A549 (cell line): Measurements from ENCODE around the gene TCF20. TPM values are rescaled to one million over a fixed set of nuclear protein-coding genes. Genes with fewer than 3 reads are reported as not detected.

ENCODE experiments used
- ATAC-seq, 2 experiments: fragments of 200-7000 bp in 1 of 2; fragments of >200 bp in 1 of 2; cut with Nextera tagmentation in 1 of 2; cut with Tn5 transposase in 1 of 2; 3 replicates each; pipeline versions ENCODE4 v1.8.0 to v1.9.1; 2018 to 2020; ENCODE audit warnings: mild to moderate bottlenecking in 1 of 2, moderate library complexity in 1 of 2
- CTCF ChIA-PET: fragments of 300-600 bp; sonication (Branson Sonifier 250); formaldehyde crosslinking; extraction: SDS; loops from one replicate; lab custom pipeline; 2021; ENCODE audit warnings: antibody characterized with exemption, inconsistent platforms; lab: Yijun Ruan, JAX
- POLR2A ChIA-PET: fragments of 350-600 bp; formaldehyde crosslinking; extraction: SDS; loops from one replicate; lab custom pipeline; 2021; ENCODE audit warnings: antibody characterized with exemption, inconsistent platforms; lab: Yijun Ruan, JAX
- DNase-seq, 2 experiments: peaks; one replicate each; pipeline versions ENCODE4 v3.0.0 to v3.0.0-alpha.2; 2011 to 2016; ENCODE audit warnings: low read depth in 1 of 2, low spot score in 1 of 2
- FAIRE-seq: peaks from 2 replicates; lab custom pipeline; 2011; peaks lifted over from hg19 to GRCh38; lab: Jason Lieb, UNC
- H3K27ac ChIP-seq, 2 experiments: fragments of >200 bp; sonication (Bioruptor Twin); formaldehyde crosslinking; 3 replicates each; pipeline ENCODE4 v1.5.1; 2016 to 2017
- H3K4me1 ChIP-seq: fragments of >200 bp; sonication (Bioruptor Twin); formaldehyde crosslinking; 3 replicates; pipeline ENCODE4 v1.6.1; 2016
- H3K4me2 ChIP-seq: fragments of >200 bp; sonication (Bioruptor Twin); formaldehyde crosslinking; 3 replicates; pipeline ENCODE4 v1.6.1; 2016
- H3K4me3 ChIP-seq: fragments of >200 bp; sonication (Bioruptor Twin); formaldehyde crosslinking; 3 replicates; pipeline ENCODE4 v1.5.1; 2016
- H3K9me3 ChIP-seq: fragments of >200 bp; sonication (Bioruptor Twin); formaldehyde crosslinking; 3 replicates; pipeline ENCODE4 v1.6.1; 2016
- CBX2 ChIP-seq: fragments of 200-600 bp; sonication (generic); IDR thresholded peaks from 2 replicates; pipeline ENCODE4 v1.6.1; 2016; ENCODE audit warnings: low read depth, mild to moderate bottlenecking, borderline replicate concordance
- CBX8 ChIP-seq: fragments of 200-600 bp; sonication (generic); IDR thresholded peaks from 2 replicates; pipeline ENCODE4 v1.6.1; 2016
- EHF ChIP-seq: fragments of 250-450 bp; sonication (Bioruptor Pico); IDR thresholded peaks from 2 replicates; pipeline ENCODE4 v1.5.0; 2020; ENCODE audit warnings: mild to moderate bottlenecking
- EP300 ChIP-seq, 2 experiments: fragments of >200 bp; sonication (Bioruptor Twin); formaldehyde crosslinking; IDR thresholded peaks; 2 replicates in 1 of 2; 3 replicates in 1 of 2; pipeline ENCODE4 v1.6.1; 2016 to 2017
- FOSB ChIP-seq: fragments of 250-450 bp; sonication (Bioruptor Pico); IDR thresholded peaks from 2 replicates; pipeline ENCODE4 v1.5.0; 2020; ENCODE audit warnings: mild to moderate bottlenecking, moderate library complexity
- HOXA7 ChIP-seq: fragments of 250-450 bp; sonication (Bioruptor Pico); IDR thresholded peaks from 2 replicates; pipeline ENCODE4 v1.5.0; 2020; ENCODE audit warnings: mild to moderate bottlenecking, moderate library complexity
- JUN ChIP-seq, 2 experiments: fragments of >200 bp; sonication (Bioruptor Twin); formaldehyde crosslinking; IDR thresholded peaks; 2 replicates in 1 of 2; 3 replicates in 1 of 2; pipeline ENCODE4 v1.6.1; 2016 to 2017
- KDM1A ChIP-seq: fragments of 200-600 bp; sonication (generic); IDR thresholded peaks from 2 replicates; pipeline ENCODE4 v1.6.1; 2016; ENCODE audit warnings: low read depth, mild to moderate bottlenecking
- KDM5A ChIP-seq: fragments of 200-600 bp; sonication (generic); IDR thresholded peaks from 2 replicates; pipeline ENCODE4 v1.6.1; 2016; ENCODE audit warnings: antibody characterized with exemption, mild to moderate bottlenecking
- MAFK ChIP-seq: fragments of 450-650 bp; IDR thresholded peaks from 2 replicates; pipeline ENCODE4 v1.6.1; 2014; ENCODE audit not compliant: partially characterized antibody
- MAZ ChIP-seq: fragments of 150-350 bp; IDR thresholded peaks from 2 replicates; pipeline ENCODE4 v1.6.1; 2014; ENCODE audit warnings: antibody characterized with exemption, low read depth, low read length, borderline replicate concordance
- MYC ChIP-seq: IDR thresholded peaks from 2 replicates; pipeline ENCODE4 v1.6.1; 2012; ENCODE audit warnings: mild to moderate bottlenecking, inconsistent platforms, low read length, improper control_type of control experiment, borderline replicate concordance
- PHF8 ChIP-seq: fragments of 200-600 bp; sonication (generic); IDR thresholded peaks from 2 replicates; pipeline ENCODE4 v1.6.1; 2016; ENCODE audit warnings: low read depth, mild to moderate bottlenecking, antibody characterized with exemption, moderate library complexity, borderline replicate concordance
- POLR2A ChIP-seq: IDR thresholded peaks from 2 replicates; pipeline ENCODE4 v1.6.1; 2012; ENCODE audit warnings: mild to moderate bottlenecking, low read length
- RFX5 ChIP-seq: fragments of 450-650 bp; IDR thresholded peaks from 2 replicates; pipeline ENCODE4 v1.7.1; 2014; ENCODE audit warnings: antibody characterized with exemption, mild to moderate bottlenecking, moderate library complexity
- SMC3 ChIP-seq: fragments of >200 bp; sonication (Bioruptor Twin); formaldehyde crosslinking; IDR thresholded peaks from 3 replicates; pipeline ENCODE4 v1.6.1; 2018; ENCODE audit warnings: inconsistent platforms
- ZC3H11A ChIP-seq: fragments of 450-650 bp; IDR thresholded peaks from 2 replicates; pipeline ENCODE4 v1.6.1; 2014; ENCODE audit warnings: antibody characterized with exemption, mild to moderate bottlenecking
- ZFP36 ChIP-seq: fragments of 450-650 bp; IDR thresholded peaks from 2 replicates; pipeline ENCODE4 v1.6.1; 2014; ENCODE audit warnings: borderline replicate concordance; ENCODE audit not compliant: partially characterized antibody
- ZNF302 ChIP-seq: fragments of 250-450 bp; sonication (Bioruptor Pico); IDR thresholded peaks from 2 replicates; pipeline ENCODE4 v1.9.0; 2021; ENCODE audit warnings: inconsistent platforms, mild to moderate bottlenecking, moderate library complexity
- ZSCAN20 ChIP-seq: fragments of 250-450 bp; sonication (Bioruptor Pico); IDR thresholded peaks from 2 replicates; pipeline ENCODE4 v1.8.0; 2022; ENCODE audit warnings: mild to moderate bottlenecking, moderate library complexity
- WGBS: methylation state at CpG from one replicate; pipeline ENCODE4 v1.1.6; 2017; ENCODE audit errors: missing lambda C conversion rate; 5-methylcytosine and 5-hydroxymethylcytosine counted together
- polyA minus RNA-seq: library from RNA; depleted of rRNA, polyadenylated mRNA; stranded (reverse); fragments of >200 nt; gene quantifications from 2 replicates; pipeline ENCODE4 v1.2.3, GENCODE V29; 2011; rRNA and poly(A)+ RNA removed
- polyA plus RNA-seq, 4 experiments: library from polyadenylated mRNA; depleted of rRNA in 3 of 4; stranded (reverse); fragments of >200 nt; fragmentation: RNase III in 1 of 4; extraction: RNeasy Plus Mini Kit Qiagen cat#74134 plus additional on column Dnase treatment in 1 of 4; gene quantifications; 2 replicates in 3 of 4; 3 replicates in 1 of 4; pipeline ENCODE4 v1.2.3, GENCODE V29; 2011 to 2017
- TF ChIP-seq, protein P1 (sequence below): IDR thresholded peaks from 2 replicates; pipeline ENCODE4 v1.6.1; 2012
- TF ChIP-seq, protein P2 (sequence below): IDR thresholded peaks from 2 replicates; pipeline ENCODE4 v1.6.1; 2012; ENCODE audit warnings: low read depth, borderline replicate concordance

Gene TCF20
- 16.5 and 17.1 TPM in 2 replicates for polyA plus RNA-seq (2011; rRNA removed)
- polyA plus RNA-seq (2012; cell fraction: cytosol; rRNA removed), result 10.3 and 11.9 TPM in 2 replicates
- polyA plus RNA-seq (2012; cell fraction: nucleus; rRNA removed), result 9.3 and 10.9 TPM in 2 replicates
- 11.6 to 12.5 TPM (median 11.9 TPM) in 3 replicates for polyA plus RNA-seq (2017; fragmentation: RNase III; extraction: RNeasy Plus Mini Kit Qiagen cat#74134 plus additional on column Dnase treatment)
- 50.8 and 59.5 TPM in 2 replicates for polyA minus RNA-seq

DNA sequence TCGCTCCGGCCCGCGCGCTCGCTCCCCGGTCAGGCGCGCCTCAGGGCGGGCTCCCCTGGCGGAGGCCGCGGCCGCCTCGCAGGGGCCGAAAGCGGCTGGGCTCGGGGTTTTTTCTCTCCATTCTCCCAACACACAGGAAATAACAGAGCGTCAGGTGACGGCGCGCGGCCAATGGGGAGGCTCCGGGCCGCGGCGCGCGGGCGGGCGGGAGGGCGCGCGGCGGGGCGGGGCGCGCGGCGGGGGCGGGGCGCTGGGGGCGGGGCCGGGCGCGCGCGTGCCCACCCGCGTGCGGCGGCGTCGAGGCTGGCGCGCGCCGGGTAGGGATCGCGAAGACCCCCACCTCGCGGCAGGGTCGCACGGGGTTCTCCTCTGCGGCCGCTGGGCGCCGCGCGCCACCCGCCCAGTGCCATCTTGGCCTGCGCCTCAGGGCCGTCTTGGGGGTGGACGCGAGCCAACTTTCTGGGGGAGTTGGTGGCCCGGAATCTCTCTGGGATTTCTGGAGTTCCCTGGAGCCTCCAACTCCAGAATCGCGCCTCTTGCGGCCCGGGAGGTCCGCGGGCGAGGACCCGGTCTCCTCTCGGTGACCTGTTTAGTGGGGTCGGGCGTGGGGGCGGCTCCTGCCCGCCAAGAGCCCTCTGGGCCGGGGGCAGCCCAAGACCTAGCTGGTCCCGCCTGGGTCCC lies at the start of gene TCF20:
TSS of gene TCF20 (minus strand) at position 144 of the 681 bp plus-strand sequence. CDS start 55,348 bp downstream, outside the sequence.
- TF ChIP-seq JUN (IDR thresholded peaks at IDR 0.05), result 0 out of 5 replicates have a peak, but pooled peaks of 1 of the 2 experiments have one; percentile 25
- no peak for TF ChIP-seq MYC
- TF ChIP-seq FOSB (CRISPR knock-in tag), result no peak
- no peak for TF ChIP-seq KDM5A
- TF ChIP-seq, protein P1, sequence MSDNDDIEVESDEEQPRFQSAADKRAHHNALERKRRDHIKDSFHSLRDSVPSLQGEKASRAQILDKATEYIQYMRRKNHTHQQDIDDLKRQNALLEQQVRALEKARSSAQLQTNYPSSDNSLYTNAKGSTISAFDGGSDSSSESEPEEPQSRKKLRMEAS, result peak; percentile 68
- no peak for TF ChIP-seq ZC3H11A
- peak; percentile 20 for TF ChIP-seq POLR2A
- TF ChIP-seq PHF8, result peak; percentile 35; the same call in 1 of the 2 replicates
- TF ChIP-seq, protein P2, sequence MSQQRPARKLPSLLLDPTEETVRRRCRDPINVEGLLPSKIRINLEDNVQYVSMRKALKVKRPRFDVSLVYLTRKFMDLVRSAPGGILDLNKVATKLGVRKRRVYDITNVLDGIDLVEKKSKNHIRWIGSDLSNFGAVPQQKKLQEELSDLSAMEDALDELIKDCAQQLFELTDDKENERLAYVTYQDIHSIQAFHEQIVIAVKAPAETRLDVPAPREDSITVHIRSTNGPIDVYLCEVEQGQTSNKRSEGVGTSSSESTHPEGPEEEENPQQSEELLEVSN, result peak; percentile 75
- TF ChIP-seq, all 56 proteins: peak for 5
- POLR2A ChIA-PET, result no interaction called here
- no peak for FAIRE-seq
- CTCF ChIA-PET, result interaction anchor here (1.0 kb wide), 1 partner anchor 100 kb away, joined by 3 read pairs; no protein-coding TSS in a partner anchor
- WGBS, result 0% methylated on average over 2 of the region's 91 CpGs
- Histone ChIP-seq H3K4me1 (peaks cover 10% of the 10 kb centered on the region), H3K9me3 (no peaks in the 10 kb centered on the region), H3K4me2 (peak within 1 kb of the TSS; percentile 97), H3K4me3 (peak within 1 kb of the TSS; percentile 86), H3K27ac (peak within 1 kb of the TSS; percentile 82 to 98)
- ATAC-seq, result peak; percentile 53 to 80
- DNase-seq, result peak; percentile 51 to 74

DNA sequence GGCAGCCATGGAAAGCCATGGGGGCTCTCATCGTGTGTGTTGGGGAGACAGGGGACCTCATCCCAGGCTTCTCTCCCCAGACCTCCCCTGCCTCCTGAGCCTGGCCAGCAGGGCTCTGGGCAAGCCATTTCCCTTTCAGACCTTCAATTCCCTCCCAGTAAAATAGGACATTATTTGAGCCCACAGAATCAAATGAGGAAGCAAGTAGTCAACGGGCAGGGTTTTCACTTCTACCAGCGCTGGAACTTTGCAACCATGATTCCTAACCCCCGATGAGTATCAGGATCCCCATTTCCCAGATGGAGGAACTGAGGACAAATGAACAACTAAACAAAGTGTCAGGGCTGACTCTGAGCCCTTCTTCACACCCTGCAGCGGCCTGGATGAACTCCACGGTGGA lies 48.9 kb upstream of the TCF20 start:
- no peak for DNase-seq
- CTCF ChIA-PET, result interaction anchor here (1.2 kb wide), 1 partner anchor 150 kb away, joined by 3 read pairs; no protein-coding TSS in a partner anchor
- H3K4me3 ChIP-seq, result no peak overlapping the region
- POLR2A ChIA-PET, result no interaction called here
- no peak for TF ChIP-seq HOXA7
- TF ChIP-seq ZSCAN20 (CRISPR knock-in tag), result no peak
- TF ChIP-seq CBX8, result no peak
- no peak for TF ChIP-seq ZNF302 (CRISPR knock-in tag)
- TF ChIP-seq, protein P1, result no peak
- TF ChIP-seq ZC3H11A, result no peak
- no peak for TF ChIP-seq EP300 (IDR thresholded peaks at IDR 0.05)
- no peak for TF ChIP-seq MAFK
- no peak for TF ChIP-seq EHF
- no peak for TF ChIP-seq CBX2
- TF ChIP-seq RFX5, result no peak
- TF ChIP-seq KDM1A, result no peak
- TF ChIP-seq SMC3, result no peak
- WGBS, result 88% methylated on average over 6 of the region's 6 CpGs
- H3K27ac ChIP-seq, result no peak overlapping the region
- H3K4me1 ChIP-seq, result peaks cover 34% of the 10 kb centered on the region
- no peak overlapping the region for H3K4me2 ChIP-seq
- no peak for FAIRE-seq
- no peak for ATAC-seq
- H3K9me3 ChIP-seq, result no peaks in the 10 kb centered on the region

DNA sequence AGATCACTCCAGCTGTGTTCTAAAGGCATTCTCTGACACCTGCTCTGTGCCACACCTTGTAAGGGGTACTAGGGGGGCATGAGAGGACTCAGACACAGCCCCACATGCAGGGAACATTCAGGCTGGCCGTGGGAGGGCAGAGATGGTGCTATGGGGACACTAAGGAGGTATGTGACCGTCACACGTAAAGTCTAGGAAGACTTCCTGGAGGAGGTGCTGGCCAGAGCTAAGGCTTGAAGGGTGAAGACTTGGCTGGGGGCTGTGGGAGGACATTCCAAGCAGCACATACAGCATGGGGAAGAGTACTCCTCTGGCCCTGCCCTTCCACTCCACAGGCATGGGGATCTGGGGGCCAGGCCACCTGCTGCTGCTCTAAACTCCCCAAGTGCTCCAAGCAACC lies 48.5 kb upstream of the TCF20 start:
- WGBS, result 72% methylated on average over 3 of the region's 3 CpGs

More for the DNA sequence above, 48.5 kb upstream of the TCF20 start:
- ChIA-PET POLR2A (no interaction called here), CTCF (interaction anchor here (1.2 kb wide), 1 partner anchor 150 kb away, joined by 3 read pairs; no protein-coding TSS in a partner anchor)
- no peak for DNase-seq
- Histone ChIP-seq H3K4me1 (peaks cover 38% of the 10 kb centered on the region), H3K9me3 (no peaks in the 10 kb centered on the region), H3K27ac (no peak overlapping the region), H3K4me3 (no peak overlapping the region), H3K4me2 (no peak overlapping the region)
- TF ChIP-seq ZFP36 (peak; percentile 61), MAZ (no peak)
- no peak for FAIRE-seq
- ATAC-seq, result no peak
